ENCODE data around the gene PIGC. TPM values are rescaled to one million over a fixed set of nuclear protein-coding genes. Genes with fewer than 3 reads are reported as not detected.

PIGC gene
- total RNA-seq, 3 donors from 2014 or later, result 20.3 to 39.2 (median 29.3) TPM

- DNase-seq (ENCODE audit: low spot score in 2 of 2), result no peak
- Histone ChIP-seq H3K36me3 (no peaks in the 10 kb centered on the region), H3K27me3 (no peaks in the 10 kb centered on the region), H3K4me3 (no peak overlapping the region), H3K27ac (no peak overlapping the region), H3K9me3 (no peaks in the 10 kb centered on the region), H3K4me1 (no peaks in the 10 kb centered on the region)
- no peak for TF ChIP-seq POLR2A (IDR thresholded peaks at IDR 0.05)
- TF ChIP-seq POLR2AphosphoS5 (IDR thresholded peaks at IDR 0.05), result no peak
- intact Hi-C loops (cut with DNase I; ENCODE audit: low total_unique reads), result no loop called here
Measured at GRCh38 chr1:172430128-172430454, 13.8 kb downstream of the PIGC start.

- DNase-seq (ENCODE audit: low spot score in 2 of 2), result no peak
- no peaks in the 10 kb centered on the region for H3K36me3 ChIP-seq
- no peaks in the 10 kb centered on the region for H3K4me1 ChIP-seq
- intact Hi-C loops (cut with DNase I; ENCODE audit: low total_unique reads), result no loop called here
- H3K4me3 ChIP-seq, result no peak overlapping the region
- TF ChIP-seq CTCF (IDR thresholded peaks at IDR 0.05) (peak in 2 of 3 donors; percentile 55 to 69), POLR2AphosphoS5 (IDR thresholded peaks at IDR 0.05) (no peak), POLR2A (IDR thresholded peaks at IDR 0.05) (no peak)
- H3K27me3 ChIP-seq, result no peaks in the 10 kb centered on the region
- no peaks in the 10 kb centered on the region for H3K9me3 ChIP-seq
- no peak overlapping the region for H3K27ac ChIP-seq
Measured at GRCh38 chr1:172429331-172430127, 14.3 kb downstream of the PIGC start.

- intact Hi-C loops (cut with DNase I; ENCODE audit: low total_unique reads), result no loop called here
- no peak for TF ChIP-seq POLR2A (IDR thresholded peaks at IDR 0.05)
- no peak for TF ChIP-seq CTCF (IDR thresholded peaks at IDR 0.05)
- TF ChIP-seq POLR2AphosphoS5 (IDR thresholded peaks at IDR 0.05), result no peak
- H3K27me3 ChIP-seq, result no peaks in the 10 kb centered on the region
- no peak overlapping the region for H3K27ac ChIP-seq
- no peak for DNase-seq (ENCODE audit: low spot score in 2 of 2)
- no peak overlapping the region for H3K4me3 ChIP-seq
- no peaks in the 10 kb centered on the region for H3K4me1 ChIP-seq
- H3K36me3 ChIP-seq, result no peaks in the 10 kb centered on the region
- H3K9me3 ChIP-seq, result no peaks in the 10 kb centered on the region
Measured at GRCh38 chr1:172427191-172427590, 16.7 kb downstream of the PIGC start.

- no peaks in the 10 kb centered on the region for H3K9me3 ChIP-seq
- H3K4me3 ChIP-seq, result no peak overlapping the region
- no peaks in the 10 kb centered on the region for H3K27me3 ChIP-seq
- TF ChIP-seq POLR2AphosphoS5 (IDR thresholded peaks at IDR 0.05) (no peak), CTCF (IDR thresholded peaks at IDR 0.05) (no peak), POLR2A (IDR thresholded peaks at IDR 0.05) (no peak)
- DNase-seq (ENCODE audit: low spot score in 2 of 2), result no peak
- intact Hi-C loops (cut with DNase I; ENCODE audit: low total_unique reads), result no loop called here
- H3K36me3 ChIP-seq, result no peaks in the 10 kb centered on the region
- no peaks in the 10 kb centered on the region for H3K4me1 ChIP-seq
- no peak overlapping the region for H3K27ac ChIP-seq
Measured at GRCh38 chr1:172425339-172425738, 18.5 kb downstream of the PIGC start.

GRCh38 chr1:172423336-172423735, 20.5 kb downstream of the PIGC start:
- no peaks in the 10 kb centered on the region for H3K4me1 ChIP-seq
- no peak overlapping the region for H3K27ac ChIP-seq
- H3K36me3 ChIP-seq, result no peaks in the 10 kb centered on the region
- no peak for TF ChIP-seq POLR2A (IDR thresholded peaks at IDR 0.05)
- no peak for TF ChIP-seq POLR2AphosphoS5 (IDR thresholded peaks at IDR 0.05)
- TF ChIP-seq CTCF (IDR thresholded peaks at IDR 0.05), result no peak
- H3K9me3 ChIP-seq, result no peaks in the 10 kb centered on the region
- H3K27me3 ChIP-seq, result no peaks in the 10 kb centered on the region
- intact Hi-C loops (cut with DNase I; ENCODE audit: low total_unique reads), result no loop called here
- DNase-seq (ENCODE audit: low spot score in 2 of 2), result no peak
- no peak overlapping the region for H3K4me3 ChIP-seq

Measured in breast epithelium (tissue), 4 donors.